ENCODE data around the gene PGM5. TPM values are rescaled to one million over a fixed set of nuclear protein-coding genes. Genes with fewer than 3 reads are reported as not detected.

Gene PGM5
- total and polyA plus RNA-seq, 2 experiments from 2014 or later, result 0.11 to 0.46 TPM

DNA sequence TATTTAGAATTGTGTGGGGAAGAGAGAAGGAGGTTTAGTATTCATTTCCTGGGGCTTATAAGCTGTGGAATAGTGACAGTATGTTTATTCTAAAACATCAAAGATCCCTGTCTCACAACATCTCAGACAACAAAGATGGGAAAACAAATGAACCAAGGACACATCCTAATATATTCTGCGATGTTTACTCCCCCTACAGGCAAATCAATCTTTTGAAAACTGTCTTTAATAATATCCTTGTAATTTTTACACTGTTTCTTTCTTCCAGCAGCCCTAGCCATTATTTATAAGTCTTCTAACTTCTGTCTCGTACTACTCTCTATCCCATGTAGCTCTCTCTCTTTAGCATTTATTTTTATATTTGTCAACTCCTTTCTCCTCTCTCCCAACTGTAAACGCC, 217.7 kb downstream of the PGM5 start:
- Histone ChIP-seq H3K4me1 (ENCODE audit: insufficient read depth) (no peaks in the 10 kb centered on the region), H3K27me3 (replicated peaks; ENCODE audit: insufficient read depth) (no peaks in the 10 kb centered on the region), H3K9ac (no peak overlapping the region), H3K36me3 (ENCODE audit: low read depth) (no peaks in the 10 kb centered on the region), H3K4me3 (no peak overlapping the region), H2AFZ (no peak overlapping the region), H3K4me2 (ENCODE audit: unreplicated experiment) (no peak overlapping the region), H3K9me2 (ENCODE audit: insufficient read depth) (no peaks in the 10 kb centered on the region), H3K27ac (no peak overlapping the region), H3K79me2 (ENCODE audit: insufficient read depth) (no peaks in the 10 kb centered on the region), H3F3A (ENCODE audit: insufficient read depth) (no peaks in the 10 kb centered on the region), H4K20me1 (ENCODE audit: insufficient read depth) (no peaks in the 10 kb centered on the region), H3K9me3 (ENCODE audit: low read depth) (no peaks in the 10 kb centered on the region)
- WGBS, 2 experiments (ENCODE audit: low coverage in 1 of 2, low lambda C conversion rate in 2 of 2, missing lambda C conversion rate in 2 of 2), result 21 to 27% methylated on average over 3 of the region's 3 CpGs
- no peak for TF ChIP-seq EZH2phosphoT487 (IDR thresholded peaks at IDR 0.05; ENCODE audit: insufficient read depth, low read depth)
- TF ChIP-seq EZH2 (IDR thresholded peaks at IDR 0.05; ENCODE audit: insufficient read depth, poor library complexity, severe bottlenecking), result no peak
- in situ Hi-C loops (cut with MboI), result loop anchor here (10.0 kb wide), 1 partner anchor 59 kb away; no protein-coding TSS in a partner anchor
- no peak for DNase-seq

GRCh38 chr9:68575817-68576216, 219.4 kb downstream of the PGM5 start:
- no peak for DNase-seq
- no peak overlapping the region for H3K27ac ChIP-seq
- no peaks in the 10 kb centered on the region for H3K27me3 ChIP-seq (replicated peaks; ENCODE audit: insufficient read depth)
- no peaks in the 10 kb centered on the region for H3K79me2 ChIP-seq (ENCODE audit: insufficient read depth)
- no peaks in the 10 kb centered on the region for H3K9me3 ChIP-seq (ENCODE audit: low read depth)
- 25 to 29% methylated on average over 5 of the region's 5 CpGs for WGBS, 2 experiments (ENCODE audit: low coverage in 1 of 2, low lambda C conversion rate in 2 of 2, missing lambda C conversion rate in 2 of 2)
- in situ Hi-C loops (cut with MboI), result loop anchor here (10.0 kb wide), 1 partner anchor 61 kb away; no protein-coding TSS in a partner anchor
- no peaks in the 10 kb centered on the region for H3K4me1 ChIP-seq (ENCODE audit: insufficient read depth)
- H3K4me2 ChIP-seq (ENCODE audit: unreplicated experiment), result no peak overlapping the region
- no peak overlapping the region for H3K9ac ChIP-seq
- H4K20me1 ChIP-seq (ENCODE audit: insufficient read depth), result no peaks in the 10 kb centered on the region
- no peak overlapping the region for H3K4me3 ChIP-seq
- no peak for TF ChIP-seq EZH2phosphoT487 (IDR thresholded peaks at IDR 0.05; ENCODE audit: insufficient read depth, low read depth)
- no peak for TF ChIP-seq EZH2 (IDR thresholded peaks at IDR 0.05; ENCODE audit: insufficient read depth, poor library complexity, severe bottlenecking)
- H2AFZ ChIP-seq, result no peak overlapping the region
- no peaks in the 10 kb centered on the region for H3F3A ChIP-seq (ENCODE audit: insufficient read depth)
- no peaks in the 10 kb centered on the region for H3K36me3 ChIP-seq (ENCODE audit: low read depth)
- H3K9me2 ChIP-seq (ENCODE audit: insufficient read depth), result no peaks in the 10 kb centered on the region

DNA sequence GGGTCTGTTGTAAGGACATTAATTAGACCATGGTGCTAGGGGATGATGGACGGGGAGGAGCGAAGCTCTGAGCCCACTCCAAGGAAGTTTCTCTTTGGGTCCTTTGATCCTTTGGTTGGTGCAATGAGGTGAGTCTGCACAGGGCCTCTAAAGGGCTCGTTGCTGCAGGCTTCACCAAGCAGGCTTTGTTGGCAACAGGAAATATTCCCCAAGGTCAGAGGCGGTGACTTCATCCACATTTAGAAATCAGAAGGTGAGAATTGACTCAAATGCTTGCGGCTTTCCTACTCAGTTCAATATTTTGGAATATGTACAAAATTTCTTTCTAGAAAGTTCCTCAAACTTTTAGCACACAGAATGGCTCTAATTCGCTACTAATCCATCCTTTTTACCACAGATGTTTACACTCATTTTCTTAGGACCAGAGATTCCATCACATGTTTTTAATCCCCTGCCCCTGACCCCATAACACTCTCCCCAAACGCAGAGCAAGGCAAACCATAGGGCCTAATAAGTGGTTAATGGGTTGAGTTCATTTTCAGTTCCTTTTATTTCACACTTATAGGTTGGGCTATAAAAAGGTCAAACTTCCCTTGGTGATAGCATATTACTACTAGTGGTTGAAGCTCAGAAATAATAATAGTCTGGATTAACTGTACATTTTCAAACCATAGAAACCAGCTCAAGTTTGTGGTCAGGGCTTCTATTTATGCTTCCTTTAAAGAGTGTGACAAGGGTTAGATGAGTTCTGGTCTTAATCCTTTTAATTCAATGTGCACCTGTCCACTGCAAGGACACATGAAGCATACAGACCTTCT, 221.6 kb downstream of the PGM5 start:
- in situ Hi-C loops (cut with MboI), result loop anchor here (10.0 kb wide), 1 partner anchor 63 kb away; no protein-coding TSS in a partner anchor

More for the DNA sequence above, 221.6 kb downstream of the PGM5 start:
- Histone ChIP-seq H3K9me2 (ENCODE audit: insufficient read depth) (no peaks in the 10 kb centered on the region), H3K79me2 (ENCODE audit: insufficient read depth) (no peaks in the 10 kb centered on the region), H3K9ac (no peak overlapping the region), H3K36me3 (ENCODE audit: low read depth) (no peaks in the 10 kb centered on the region), H3K9me3 (ENCODE audit: low read depth) (no peaks in the 10 kb centered on the region), H2AFZ (no peak overlapping the region), H3K4me2 (ENCODE audit: unreplicated experiment) (no peak overlapping the region), H3F3A (ENCODE audit: insufficient read depth) (no peaks in the 10 kb centered on the region), H3K27ac (no peak overlapping the region), H3K27me3 (replicated peaks; ENCODE audit: insufficient read depth) (peaks cover 6% of the 10 kb centered on the region; the same call in 1 of the 2 replicates), H3K4me3 (no peak overlapping the region), H4K20me1 (ENCODE audit: insufficient read depth) (no peaks in the 10 kb centered on the region), H3K4me1 (ENCODE audit: insufficient read depth) (no peaks in the 10 kb centered on the region)
- DNase-seq, result no peak
- no peak for TF ChIP-seq EZH2phosphoT487 (IDR thresholded peaks at IDR 0.05; ENCODE audit: insufficient read depth, low read depth)
- no peak for TF ChIP-seq EZH2 (IDR thresholded peaks at IDR 0.05; ENCODE audit: insufficient read depth, poor library complexity, severe bottlenecking)
- 17 to 18% methylated on average over 7 of the region's 7 CpGs for WGBS, 2 experiments (ENCODE audit: low coverage in 1 of 2, low lambda C conversion rate in 2 of 2, missing lambda C conversion rate in 2 of 2)

Other genes starting within 250 kb of the PGM5 start
- 11.4 and 12.8 TPM in 2 replicates for gene ZNG1C, start 114.6 kb upstream of the PGM5 start, total RNA-seq (2014; rRNA removed; shearing (Covaris generic))
- 20.2 and 22.7 TPM in 2 replicates for gene ZNG1C, start 114.6 kb upstream of the PGM5 start, polyA plus RNA-seq (2016; fragmentation: Nextera tagmentation; extraction: Ambion mirVana)
- not detected in 2 replicates for gene FOXD4L3, start 53.7 kb upstream of the PGM5 start, total RNA-seq (2014; rRNA removed; shearing (Covaris generic))
- gene FOXD4L3, start 53.7 kb upstream of the PGM5 start, polyA plus RNA-seq (2016; fragmentation: Nextera tagmentation; extraction: Ambion mirVana), result not detected in 2 replicates
- gene TMEM252, start 184.3 kb downstream of the PGM5 start, total RNA-seq (2014; rRNA removed; shearing (Covaris generic)), result not detected in 2 replicates
- not detected in 2 replicates for gene TMEM252, start 184.3 kb downstream of the PGM5 start, polyA plus RNA-seq (2016; fragmentation: Nextera tagmentation; extraction: Ambion mirVana)